H9 (cell line): ENCODE data around the gene SMIM3. TPM values are rescaled to one million over a fixed set of nuclear protein-coding genes. Genes with fewer than 3 reads are reported as not detected.

Source experiments
- DNase-seq: peaks from one replicate; pipeline ENCODE4 v3.0.0-alpha.2; 2017
- H2AFZ ChIP-seq: one replicate; pipeline ENCODE4 v1.6.1; 2013; ENCODE audit warnings: mild to moderate bottlenecking, low read length, control low read depth, moderate library complexity
- H2AK5ac ChIP-seq: 2 replicates; pipeline ENCODE4 v1.6.1; 2013; ENCODE audit warnings: low read length, control low read depth, mixed read lengths; ENCODE audit not compliant: insufficient read length
- H2BK120ac ChIP-seq: one replicate; pipeline ENCODE4 v1.6.1; 2013; ENCODE audit warnings: low read depth, mild to moderate bottlenecking, low read length, control low read depth, inconsistent platforms; ENCODE audit not compliant: poor library complexity, severe bottlenecking
- H2BK12ac ChIP-seq: 2 replicates; pipeline ENCODE4 v1.6.1; 2013; ENCODE audit warnings: low read length, control low read depth, mixed read lengths, low read depth; ENCODE audit not compliant: insufficient read length
- H2BK15ac ChIP-seq: 2 replicates; pipeline ENCODE4 v1.6.1; 2013; ENCODE audit warnings: low read depth, low read length, control low read depth
- H2BK20ac ChIP-seq: one replicate; pipeline ENCODE4 v1.6.1; 2013; ENCODE audit warnings: low read depth, mild to moderate bottlenecking, low read length, control low read depth, inconsistent platforms; ENCODE audit not compliant: poor library complexity, severe bottlenecking
- H2BK5ac ChIP-seq: 2 replicates; pipeline ENCODE4 v1.6.1; 2013; ENCODE audit warnings: low read length, control low read depth, mixed read lengths; ENCODE audit not compliant: insufficient read length
- H3K14ac ChIP-seq: 2 replicates; pipeline ENCODE4 v1.6.1; 2013; ENCODE audit warnings: low read length, control low read depth; ENCODE audit not compliant: insufficient read depth
- H3K18ac ChIP-seq: 2 replicates; pipeline ENCODE4 v1.6.1; 2013; ENCODE audit warnings: low read depth, mild to moderate bottlenecking, mixed read lengths, low read length, control low read depth; ENCODE audit not compliant: insufficient read length
- H3K23ac ChIP-seq: 2 replicates; pipeline ENCODE4 v1.6.1; 2013; ENCODE audit warnings: low read length, control low read depth, mixed read lengths, low read depth; ENCODE audit not compliant: insufficient read length
- H3K23me2 ChIP-seq: 2 replicates; pipeline ENCODE4 v1.6.1; 2013; ENCODE audit warnings: low read depth, mild to moderate bottlenecking, mixed read lengths, low read length, control low read depth; ENCODE audit not compliant: insufficient read length, poor library complexity, severe bottlenecking
- H3K27ac ChIP-seq: 2 replicates; pipeline ENCODE4 v1.5.1; 2013; ENCODE audit warnings: low read length, control low read depth, mixed read lengths, low read depth; ENCODE audit not compliant: insufficient read length
- H3K27me3 ChIP-seq: 2 replicates; pipeline ENCODE4 v1.6.1; 2013; ENCODE audit warnings: low read length, control low read depth, inconsistent platforms; ENCODE audit not compliant: insufficient read depth
- H3K4ac ChIP-seq: 2 replicates; pipeline ENCODE4 v1.6.1; 2013; ENCODE audit warnings: low read depth, mild to moderate bottlenecking, control low read depth, inconsistent platforms, low read length, moderate library complexity
- H3K4me1 ChIP-seq: 2 replicates; pipeline ENCODE4 v1.6.1; 2013; ENCODE audit warnings: low read length, control low read depth, inconsistent platforms; ENCODE audit not compliant: insufficient read depth
- H3K4me2 ChIP-seq: 2 replicates; pipeline ENCODE4 v1.6.1; 2013; ENCODE audit warnings: low read length, control low read depth, mixed read lengths; ENCODE audit not compliant: insufficient read length, insufficient read depth
- H3K56ac ChIP-seq: 2 replicates; pipeline ENCODE4 v1.6.1; 2013; ENCODE audit warnings: low read depth, mild to moderate bottlenecking, mixed read lengths, low read length, control low read depth; ENCODE audit not compliant: insufficient read length
- H3K79me1 ChIP-seq: 2 replicates; pipeline ENCODE4 v1.6.1; 2013; ENCODE audit warnings: low read depth, mild to moderate bottlenecking, moderate library complexity, low read length, control low read depth, inconsistent platforms; ENCODE audit not compliant: insufficient read depth, poor library complexity, severe bottlenecking
- H3K79me2 ChIP-seq: 2 replicates; pipeline ENCODE4 v1.6.1; 2013; ENCODE audit warnings: low read length, control low read depth, inconsistent platforms; ENCODE audit not compliant: insufficient read depth
- H3K9ac ChIP-seq: 2 replicates; pipeline ENCODE4 v1.6.1; 2013; ENCODE audit warnings: low read length, control low read depth, mixed read lengths; ENCODE audit not compliant: insufficient read length; ENCODE audit errors: extremely low read depth
- H3K9me3 ChIP-seq: one replicate; pipeline ENCODE4 v1.6.1; 2013; ENCODE audit warnings: low read depth, low read length, inconsistent platforms; ENCODE audit not compliant: control insufficient read depth
- H3T11ph ChIP-seq: one replicate; pipeline ENCODE4 v1.6.1; 2013; ENCODE audit warnings: mild to moderate bottlenecking, low read length, control low read depth, inconsistent platforms
- H4K20me1 ChIP-seq: one replicate; pipeline ENCODE4 v1.6.1; 2013; ENCODE audit not compliant: control insufficient read depth, insufficient read length, insufficient read depth
- H4K5ac ChIP-seq: 2 replicates; pipeline ENCODE4 v1.6.1; 2013; ENCODE audit warnings: low read depth, mild to moderate bottlenecking, mixed read lengths, low read length, control low read depth; ENCODE audit not compliant: insufficient read length
- H4K8ac ChIP-seq: replicated peaks from 2 replicates; pipeline ENCODE4 v1.6.1; 2013; ENCODE audit warnings: low read length, control low read depth, mixed read lengths, low read depth; ENCODE audit not compliant: insufficient read length
- H4K91ac ChIP-seq: 2 replicates; pipeline ENCODE4 v1.6.1; 2013; ENCODE audit warnings: low read depth, mild to moderate bottlenecking, moderate library complexity, mixed read lengths, low read length, control low read depth; ENCODE audit not compliant: insufficient read length
- H3K27ac Mint-ChIP-seq, 3 experiments: 2 replicates in 2 of 3; 3 replicates in 1 of 3; pipeline ENCODE4 v1.8.0; 2020 to 2021; ENCODE audit warnings: mixed read lengths in 3 of 3, mild to moderate bottlenecking in 1 of 3, moderate library complexity in 1 of 3
- H3K27me3 Mint-ChIP-seq: 2 replicates; pipeline ENCODE4 v1.8.0; 2021; ENCODE audit warnings: low read depth, mild to moderate bottlenecking, moderate library complexity, mixed read lengths
- H3K36me3 Mint-ChIP-seq, 3 experiments: 2 replicates in 2 of 3; 3 replicates in 1 of 3; pipeline ENCODE4 v1.8.0; 2020 to 2021; ENCODE audit warnings: low read depth in 3 of 3, mixed read lengths in 3 of 3; ENCODE audit not compliant: insufficient read depth in 1 of 3
- H3K4me1 Mint-ChIP-seq, 2 experiments: 2 replicates each; pipeline ENCODE4 v1.8.0; 2020; ENCODE audit warnings: mixed read lengths in 2 of 2
- H3K4me3 Mint-ChIP-seq, 2 experiments: 2 replicates in 1 of 2; 3 replicates in 1 of 2; pipeline ENCODE4 v1.8.0; 2020 to 2021; ENCODE audit warnings: mild to moderate bottlenecking in 2 of 2, mixed read lengths in 2 of 2, moderate library complexity in 1 of 2
- H3K9me3 Mint-ChIP-seq, 2 experiments: 2 replicates in 1 of 2; 3 replicates in 1 of 2; pipeline ENCODE4 v1.8.0; 2020; ENCODE audit warnings: mild to moderate bottlenecking in 2 of 2, mixed read lengths in 2 of 2, moderate library complexity in 1 of 2
- WGBS: extraction: QIAGEN DNeasy Blood & Tissue Kit; methylation state at CpG from one replicate; pipeline ENCODE4 v1.1.7; 2013; ENCODE audit warnings: missing lambda C conversion rate, low lambda C conversion rate, mixed read lengths; ENCODE audit not compliant: insufficient read length; ENCODE audit errors: extremely low coverage; 5-methylcytosine and 5-hydroxymethylcytosine counted together
- total RNA-seq: library from RNA; stranded (reverse); gene quantifications from 2 replicates; pipeline ENCODE4 v1.2.1, GENCODE V29; 2021
- TF ChIP-seq, protein P1 (sequence below): fragments of 200-600 bp; sonication (generic); conservative IDR thresholded peaks from 3 replicates; pipeline ENCODE4 v1.8.0; 2021; ENCODE audit warnings: antibody characterized with exemption, mild to moderate bottlenecking

SMIM3 gene
- total RNA-seq, 1 experiment from 2014 or later, result 42.0 TPM

DNA sequence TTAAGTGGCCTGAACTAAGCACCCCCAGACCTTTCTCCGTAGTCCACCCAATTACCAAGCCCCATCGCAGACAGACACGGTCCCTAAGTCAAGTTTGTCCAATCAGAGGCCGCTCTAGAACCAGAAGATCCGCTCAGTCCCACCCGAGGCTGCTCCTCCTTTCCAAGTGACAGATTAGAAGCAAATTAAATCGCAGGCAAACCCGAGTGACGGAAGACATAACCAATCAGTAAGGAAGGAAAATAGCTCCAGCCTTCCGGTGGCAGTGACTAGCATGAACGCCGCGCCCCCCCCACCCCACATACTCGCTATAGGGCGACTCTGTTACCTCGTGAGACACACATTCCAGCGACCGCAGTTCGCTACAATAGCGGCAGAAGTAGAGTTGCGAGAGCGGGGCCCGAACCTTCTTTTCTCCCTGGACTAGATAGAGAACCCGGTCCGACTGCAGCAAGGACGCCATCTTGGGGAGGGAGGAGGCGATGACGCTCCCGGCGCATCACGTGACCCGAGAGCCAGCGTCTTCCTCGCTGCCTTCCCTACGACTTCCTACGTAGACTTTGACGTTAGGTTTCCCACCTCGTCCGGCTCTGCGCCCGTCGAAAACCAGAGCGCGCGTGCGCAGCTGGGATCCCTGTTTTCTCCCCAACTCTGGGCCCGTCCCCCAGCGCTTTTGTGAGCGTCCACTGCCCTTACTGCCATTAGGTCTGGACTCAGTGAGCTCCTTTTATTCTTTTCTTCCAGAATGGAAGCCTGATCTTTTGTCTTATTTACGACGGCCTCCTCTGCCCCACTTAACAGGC, 19.8 kb upstream of the SMIM3 start, which contains the start of gene DCTN4:
Gene DCTN4 (minus strand): TSS at position 487 of the 803 bp plus-strand sequence. CDS start 24 bp downstream, at position 463.
- peak within 1 kb of the TSS; percentile 81 for H3K18ac ChIP-seq
- Mint-ChIP-seq H3K9me3 (peaks cover 10 to 12% of the 10 kb centered on the region in 2 experiments; a peak in 3 of 5 replicates), H3K36me3 (peaks cover 25 to 42% (median 28%) of the 10 kb centered on the region in 3 experiments), H3K27me3 (peaks cover 10% of the 10 kb centered on the region), H3K4me3 (no peak within 1 kb of the TSS; a peak in 1 of 5 replicates), H3K4me1 (peaks cover 7 to 17% of the 10 kb centered on the region in 2 experiments), H3K27ac (no peak within 1 kb of the TSS; a peak in 1 of 7 replicates)
- H4K5ac ChIP-seq, result no peak within 1 kb of the TSS
- H3K23me2 ChIP-seq, result peaks cover 4% of the 10 kb centered on the region
- H3K9ac ChIP-seq, result peak within 1 kb of the TSS; percentile 69
- no peaks in the 10 kb centered on the region for H3K27me3 ChIP-seq
- peak within 1 kb of the TSS; percentile 90 for H3K14ac ChIP-seq
- no peak within 1 kb of the TSS for H3T11ph ChIP-seq
- no peak within 1 kb of the TSS for H4K8ac ChIP-seq
- no peak within 1 kb of the TSS for H3K23ac ChIP-seq
- H3K4ac ChIP-seq, result no peak within 1 kb of the TSS
- no peaks in the 10 kb centered on the region for H3K4me1 ChIP-seq
- no peak within 1 kb of the TSS for H3K56ac ChIP-seq
- H3K79me2 ChIP-seq, result peaks cover 2% of the 10 kb centered on the region; the same call in 1 of the 2 replicates
- TF ChIP-seq, protein P1, sequence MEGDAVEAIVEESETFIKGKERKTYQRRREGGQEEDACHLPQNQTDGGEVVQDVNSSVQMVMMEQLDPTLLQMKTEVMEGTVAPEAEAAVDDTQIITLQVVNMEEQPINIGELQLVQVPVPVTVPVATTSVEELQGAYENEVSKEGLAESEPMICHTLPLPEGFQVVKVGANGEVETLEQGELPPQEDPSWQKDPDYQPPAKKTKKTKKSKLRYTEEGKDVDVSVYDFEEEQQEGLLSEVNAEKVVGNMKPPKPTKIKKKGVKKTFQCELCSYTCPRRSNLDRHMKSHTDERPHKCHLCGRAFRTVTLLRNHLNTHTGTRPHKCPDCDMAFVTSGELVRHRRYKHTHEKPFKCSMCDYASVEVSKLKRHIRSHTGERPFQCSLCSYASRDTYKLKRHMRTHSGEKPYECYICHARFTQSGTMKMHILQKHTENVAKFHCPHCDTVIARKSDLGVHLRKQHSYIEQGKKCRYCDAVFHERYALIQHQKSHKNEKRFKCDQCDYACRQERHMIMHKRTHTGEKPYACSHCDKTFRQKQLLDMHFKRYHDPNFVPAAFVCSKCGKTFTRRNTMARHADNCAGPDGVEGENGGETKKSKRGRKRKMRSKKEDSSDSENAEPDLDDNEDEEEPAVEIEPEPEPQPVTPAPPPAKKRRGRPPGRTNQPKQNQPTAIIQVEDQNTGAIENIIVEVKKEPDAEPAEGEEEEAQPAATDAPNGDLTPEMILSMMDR, result no peak
- DNase-seq, result peak; percentile 97
- H3K27ac ChIP-seq, result no peak within 1 kb of the TSS
- peak within 1 kb of the TSS; percentile 62 for H3K4me2 ChIP-seq
- peaks cover 3% of the 10 kb centered on the region for H3K79me1 ChIP-seq
- WGBS, result no CpG with 5 or more reads among the region's 51 CpGs
- H2AFZ ChIP-seq, result no peak within 1 kb of the TSS
- no peak within 1 kb of the TSS for H2BK12ac ChIP-seq
- H2BK15ac ChIP-seq, result no peak within 1 kb of the TSS
- no peak within 1 kb of the TSS for H2AK5ac ChIP-seq
- H4K20me1 ChIP-seq, result no peaks in the 10 kb centered on the region
- H4K91ac ChIP-seq, result no peak within 1 kb of the TSS
- H2BK20ac ChIP-seq, result no peak within 1 kb of the TSS
- no peak within 1 kb of the TSS for H2BK120ac ChIP-seq
- H3K9me3 ChIP-seq, result no peaks in the 10 kb centered on the region
- H2BK5ac ChIP-seq, result no peak within 1 kb of the TSS
